ENCODE results near the gene C11orf68. TPM values are rescaled to one million over a fixed set of nuclear protein-coding genes. Genes with fewer than 3 reads are reported as not detected.
"Not testable (repeated sequence)": the region's sequence is repeated elsewhere in the genome, so short reads cannot be mapped to it uniquely, and the experiment has no call there.

C11orf68 gene
- total RNA-seq = 17.0 and 20.0 TPM in 2 replicates

GRCh38 chr11:65918211-65919140 lies at the start of gene C11orf68:
TSS of gene C11orf68 (minus strand) at chr11:65919062. CDS start at chr11:65919031, 31 bp downstream.
- DNase-seq = peak; percentile 57

GRCh38 chr11:65967329-65967934 lies 48.6 kb upstream of the C11orf68 start:
- no peak for DNase-seq

GRCh38 chr11:65965986-65966762 lies 47.3 kb upstream of the C11orf68 start:
- no peak for DNase-seq

- no peak for DNase-seq
Observed at GRCh38 chr11:65964906-65965305, 46.0 kb upstream of the C11orf68 start.

GRCh38 chr11:65962141-65962564 lies 43.3 kb upstream of the C11orf68 start:
- no peak for DNase-seq

- peak; percentile 99 for DNase-seq
Observed at GRCh38 chr11:65961267-65962140, 42.6 kb upstream of the C11orf68 start, which contains the start of gene SART1. TSS of gene SART1 (plus strand) at chr11:65961734. CDS start at chr11:65961781, 47 bp downstream.

- DNase-seq = no peak
Observed at GRCh38 chr11:65960824-65961266, 42.0 kb upstream of the C11orf68 start.

GRCh38 chr11:65958774-65959420 lies 40.0 kb upstream of the C11orf68 start:
- DNase-seq = no peak

- DNase-seq = no peak
Observed at GRCh38 chr11:65958291-65958690, 39.4 kb upstream of the C11orf68 start.

GRCh38 chr11:65954771-65955170 lies 35.9 kb upstream of the C11orf68 start:
- DNase-seq = no peak

- DNase-seq = no peak
Observed at GRCh38 chr11:65953471-65953870, 34.6 kb upstream of the C11orf68 start.

GRCh38 chr11:65952052-65952521 lies 33.2 kb upstream of the C11orf68 start:
- no peak for DNase-seq

GRCh38 chr11:65951641-65952040 lies 32.8 kb upstream of the C11orf68 start:
- DNase-seq = not testable (repeated sequence)

GRCh38 chr11:65950711-65951110 lies 31.8 kb upstream of the C11orf68 start:
- DNase-seq = not testable (repeated sequence)

- DNase-seq = no peak
Observed at GRCh38 chr11:65947603-65948125, 28.8 kb upstream of the C11orf68 start.

- no peak for DNase-seq
Observed at GRCh38 chr11:65947133-65947532, 28.3 kb upstream of the C11orf68 start.

- no peak for DNase-seq
Observed at GRCh38 chr11:65946655-65947054, 27.8 kb upstream of the C11orf68 start.

GRCh38 chr11:65945941-65946558 lies 27.2 kb upstream of the C11orf68 start:
- DNase-seq = no peak

- DNase-seq = no peak
Observed at GRCh38 chr11:65945430-65945911, 26.6 kb upstream of the C11orf68 start, which contains the start of gene TSGA10IP. TSS of gene TSGA10IP (plus strand) at chr11:65945480. CDS start at chr11:65945676, 196 bp downstream.

- DNase-seq = no peak
Observed at GRCh38 chr11:65944767-65945166, 25.9 kb upstream of the C11orf68 start.
